GM12878 (cell line): ENCODE data around the gene SETD2. TPM values are rescaled to one million over a fixed set of nuclear protein-coding genes. Genes with fewer than 3 reads are reported as not detected.

Experiments
- ATAC-seq: fragments of 200-7000 bp; cut with Tn5 transposase; 3 replicates; pipeline ENCODE4 v1.9.1; 2020; ENCODE audit warnings: mild to moderate bottlenecking, moderate library complexity
- BruUV-seq: library from RNA; stranded (reverse); fragments of 400-500 nt; replicated peaks from 2 replicates; lab custom pipeline; 2021; lab: Mats Ljungman, UMichigan
- CTCF ChIA-PET: fragments of 300-600 bp; sonication (Branson Sonifier 250); formaldehyde crosslinking; extraction: SDS; loops from one replicate; lab custom pipeline; 2021; ENCODE audit warnings: inconsistent platforms; lab: Yijun Ruan, JAX
- POLR2A ChIA-PET: fragments of 350-600 bp; formaldehyde crosslinking; extraction: SDS; loops from one replicate; lab custom pipeline; 2021; ENCODE audit warnings: inconsistent platforms; lab: Charles Lee
- RAD21 ChIA-PET: fragments of 300-600 bp; sonication (Branson Sonifier 250); formaldehyde crosslinking; loops from one replicate; lab custom pipeline; 2023; ENCODE audit warnings: antibody characterized with exemption; ENCODE audit not compliant: unreplicated experiment; lab: Charles Lee
- SMC1A ChIA-PET: fragments of 300-600 bp; sonication (Branson Sonifier 250); formaldehyde crosslinking; loops from one replicate; lab custom pipeline; 2023; ENCODE audit not compliant: unreplicated experiment, uncharacterized antibody; lab: Charles Lee
- DNase-seq: peaks from one replicate; pipeline ENCODE4 v3.0.0-alpha.2; 2011; ENCODE audit warnings: low read depth, low spot score
- FAIRE-seq: peaks from 3 replicates; lab custom pipeline; 2011; peaks lifted over from hg19 to GRCh38; lab: Jason Lieb, UNC
- H2AFZ ChIP-seq: 2 replicates; pipeline ENCODE4 v1.6.0; 2011; ENCODE audit warnings: low read depth, low read length, control low read depth; ENCODE audit not compliant: control insufficient read depth
- H3K27ac ChIP-seq: 2 replicates; pipeline ENCODE4 v1.5.1; 2011; ENCODE audit warnings: control low read depth; ENCODE audit not compliant: control insufficient read depth, insufficient read depth
- H3K27me3 ChIP-seq, 2 experiments: replicated peaks in 1 of 2; 2 replicates each; pipeline versions ENCODE4 v1.6.0 to v1.6.1; 2011; ENCODE audit warnings: low read length in 1 of 2; ENCODE audit not compliant: control insufficient read depth in 2 of 2, insufficient read depth in 2 of 2
- H3K36me3 ChIP-seq, 2 experiments: 2 replicates each; pipeline ENCODE4 v1.5.1; 2011; ENCODE audit warnings: low read length in 1 of 2; ENCODE audit not compliant: control insufficient read depth in 2 of 2, insufficient read depth in 2 of 2
- H3K4me1 ChIP-seq: 2 replicates; pipeline ENCODE4 v1.6.1; 2011; ENCODE audit warnings: mild to moderate bottlenecking, low read length, moderate library complexity, mixed read lengths; ENCODE audit not compliant: control insufficient read depth, insufficient read depth
- H3K4me2 ChIP-seq: 2 replicates; pipeline ENCODE4 v1.6.0; 2011; ENCODE audit warnings: control low read depth; ENCODE audit not compliant: control insufficient read depth, insufficient read depth
- H3K4me3 ChIP-seq: fragments of 200-600 bp; sonication (generic); 2 replicates; pipeline ENCODE4 v1.5.1; 2016
- H3K79me2 ChIP-seq: 2 replicates; pipeline ENCODE4 v1.6.0; 2011; ENCODE audit warnings: low read length; ENCODE audit not compliant: control insufficient read depth, insufficient read depth
- H3K9ac ChIP-seq: 2 replicates; pipeline ENCODE4 v1.8.0; 2011; ENCODE audit warnings: low read length, control low read depth, mixed read lengths; ENCODE audit not compliant: control insufficient read depth, insufficient read depth
- H3K9me3 ChIP-seq: replicated peaks from 3 replicates; pipeline ENCODE4 v1.5.1; 2011; ENCODE audit warnings: mild to moderate bottlenecking, low read length; ENCODE audit not compliant: control insufficient read depth, insufficient read depth
- H4K20me1 ChIP-seq: 2 replicates; pipeline ENCODE4 v1.6.0; 2011; ENCODE audit not compliant: control insufficient read depth, insufficient read depth
- FOXM1 ChIP-seq: IDR thresholded peaks from 2 replicates; pipeline ENCODE4 v1.6.1; 2012; ENCODE audit warnings: low read depth, mild to moderate bottlenecking, inconsistent platforms, low read length, moderate library complexity
- HDAC2 ChIP-seq: fragments of 200-600 bp; sonication (generic); IDR thresholded peaks from 2 replicates; pipeline ENCODE4 v1.6.1; 2017
- JUNB ChIP-seq: IDR thresholded peaks from 2 replicates; pipeline ENCODE4 v1.6.1; 2016; ENCODE audit warnings: antibody characterized with exemption, mild to moderate bottlenecking
- PML ChIP-seq: IDR thresholded peaks from 2 replicates; pipeline ENCODE4 v1.6.1; 2012; ENCODE audit warnings: low read length, inconsistent platforms
- SKIL ChIP-seq: fragments of 450-650 bp; IDR thresholded peaks from 2 replicates; pipeline ENCODE4 v1.6.1; 2017; ENCODE audit warnings: mild to moderate bottlenecking, low read depth, inconsistent platforms; ENCODE audit not compliant: poor library complexity, severe bottlenecking
- WGBS: methylation state at CpG from one replicate; pipeline ENCODE4 v1.1.6; 2016; ENCODE audit warnings: low lambda C conversion rate; ENCODE audit not compliant: insufficient replicate concordance, insufficient coverage; ENCODE audit errors: missing lambda C conversion rate; 5-methylcytosine and 5-hydroxymethylcytosine counted together
- in situ Hi-C: fragments of 300-500 bp; cut with MboI; formaldehyde crosslinking; loops from 9 replicates; pipeline ENCODE4 v1.14.3; 2018; ENCODE audit warnings: mixed read lengths
- intact Hi-C: fragments of 100-400 bp; cut with micrococcal nuclease; formaldehyde crosslinking; loops from one replicate; pipeline ENCODE4 v1.14.2; 2022; ENCODE audit not compliant: unreplicated experiment
- polyA plus RNA-seq, 11 experiments: library from polyadenylated mRNA; depleted of rRNA in 4 of 11; unstranded in 6 of 11; stranded (reverse) in 5 of 11; fragments of >200 nt; fragmentation: Nextera tagmentation in 4 of 11; fragmentation: Illumina TruSeq in 1 of 11; extraction: Ambion mirVana in 4 of 11; extraction: Trizol in 1 of 11; gene quantifications; 1 replicate in 1 of 11; 2 replicates in 10 of 11; pipeline versions ENCODE4 v1.2.1 to v1.2.3, GENCODE V29; 2011 to 2016; ENCODE audit warnings: inconsistent platforms in 2 of 11, missing spikeins in 2 of 11, low read depth in 1 of 11
- total RNA-seq, 4 experiments: library from RNA; depleted of rRNA in 3 of 4; stranded (reverse); fragments of >200 nt in 3 of 4; fragmentation: Illumina TruSeq in 1 of 4; extraction: Trizol in 1 of 4; gene quantifications; 2 replicates each; pipeline versions ENCODE4 v1.2.1 to v1.2.3, GENCODE V29; 2013 to 2021

The SETD2 gene
- total and polyA plus RNA-seq, 10 of the 15 experiments (the other 5 are each of a cell fraction or from before 2014, with no cell fraction given) = 8.4 to 44.9 (median 24.5) TPM

GRCh38 chr3:47162697-47163168 lies 1.2 kb downstream of the SETD2 start:
- RAD21 ChIA-PET = interaction anchor here (1.0 to 3.5 kb wide), 3 partner anchors 22 to 218 kb away, joined by 3 to 39 read pairs (median 21); partner anchors contain the start of gene PTPN23
- SMC1A ChIA-PET = interaction anchor here (0.7 to 7.2 kb wide), 7 partner anchors 9 to 133 kb away, joined by 3 to 40 read pairs (median 5); no protein-coding TSS in a partner anchor
- H3K4me2 ChIP-seq = peak overlapping the region; percentile 85
- WGBS = under 1% methylated on average over 10 of the region's 10 CpGs
- peaks cover 23% of the 10 kb centered on the region for H3K4me1 ChIP-seq
- CTCF ChIA-PET = interaction anchor here (0.6 to 1.6 kb wide), 3 partner anchors 11 to 234 kb away, joined by 3 to 5 read pairs (median 3); no protein-coding TSS in a partner anchor
- peak overlapping the region; percentile 85 for H3K9ac ChIP-seq
- no peaks in the 10 kb centered on the region for H3K27me3 ChIP-seq
- H3K36me3 ChIP-seq = peaks cover 0 to 4% of the 10 kb centered on the region in 2 experiments; a peak in 1 of 4 replicates
- POLR2A ChIA-PET = interaction anchor here (1.0 to 2.2 kb wide), 3 partner anchors 22 to 30 kb away, joined by 3 to 10 read pairs (median 8); no protein-coding TSS in a partner anchor
- intact Hi-C loops = loop anchor here (2.0 to 10.0 kb wide), 3 partner anchors 120 to 235 kb away; partner anchors contain the start of genes KIF9 and KLHL18
- H3K9me3 ChIP-seq = no peaks in the 10 kb centered on the region
- BruUV-seq = TSS peak; percentile 58
- peak overlapping the region; percentile 83 for H3K4me3 ChIP-seq
- in situ Hi-C loops = no loop called here
- no peak for DNase-seq
- 0 out of 2 replicates have a peak, but pooled peaks have one; percentile 15 for TF ChIP-seq PML
- TF ChIP-seq FOXM1 = 0 out of 2 replicates have a peak, but pooled peaks have one; percentile 14
- TF ChIP-seq HDAC2 = no peak
- no peak for TF ChIP-seq JUNB
- TF ChIP-seq SKIL = no peak
- peaks cover 7% of the 10 kb centered on the region for H4K20me1 ChIP-seq
- no peak for ATAC-seq
- peak overlapping the region; percentile 74 for H3K27ac ChIP-seq
- H2AFZ ChIP-seq = no peak overlapping the region; the same call in 1 of the 2 replicates
- no peak for FAIRE-seq
- H3K79me2 ChIP-seq = peaks cover 86% of the 10 kb centered on the region
